ENCODE results near the gene ZNF446. TPM values are rescaled to one million over a fixed set of nuclear protein-coding genes. Genes with fewer than 3 reads are reported as not detected.

ZNF446 gene
- total and polyA plus RNA-seq, 9 of the 15 experiments (the other 6 are each of a cell fraction or from before 2014, with no cell fraction given) = 0.07 to 4.8 (median 1.2) TPM

- TF ChIP-seq MCM5 (IDR thresholded peaks at IDR 0.05; ENCODE audit: low read depth) (no peak), KDM1A (IDR thresholded peaks at IDR 0.05) (peak; percentile 43 to 56; a peak in 2 of 4 replicates), ZBTB26 (CRISPR knock-in tag; IDR thresholded peaks at IDR 0.05) (no peak), NR3C1 (CRISPR knock-in tag; IDR thresholded peaks at IDR 0.05) (no peak), NCOA4 (IDR thresholded peaks at IDR 0.05; ENCODE audit: partially characterized antibody) (no peak), FOS (IDR thresholded peaks at IDR 0.05; ENCODE audit: extremely low read depth, insufficient read length) (no peak), BHLHE40 (IDR thresholded peaks at IDR 0.05; ENCODE audit: low read length) (peak; percentile 73), MAFK (IDR thresholded peaks at IDR 0.05; ENCODE audit: low read length) (no peak), RAD51 (IDR thresholded peaks at IDR 0.05; ENCODE audit: borderline replicate concordance, low read depth) (peak; percentile 89), ESRRA (IDR thresholded peaks at IDR 0.05; ENCODE audit: borderline replicate concordance, low read depth) (peak; percentile 71; the same call in 1 of the 2 replicates), SRSF1 (IDR thresholded peaks at IDR 0.05; ENCODE audit: low read depth, low read length) (no peak)
Observed at GRCh38 chr19:58509731-58510083, 33.6 kb downstream of the ZNF446 start (continued).
